H9 (cell line): ENCODE results near the gene DISC1. TPM values are rescaled to one million over a fixed set of nuclear protein-coding genes. Genes with fewer than 3 reads are reported as not detected.

Experiments used
- DNase-seq: peaks from one replicate; pipeline ENCODE4 v3.0.0-alpha.2; 2017
- H2AFZ ChIP-seq: one replicate; pipeline ENCODE4 v1.6.1; 2013; ENCODE audit warnings: mild to moderate bottlenecking, low read length, control low read depth, moderate library complexity
- H2AK5ac ChIP-seq: 2 replicates; pipeline ENCODE4 v1.6.1; 2013; ENCODE audit warnings: low read length, control low read depth, mixed read lengths; ENCODE audit not compliant: insufficient read length
- H2BK120ac ChIP-seq: one replicate; pipeline ENCODE4 v1.6.1; 2013; ENCODE audit warnings: low read depth, mild to moderate bottlenecking, low read length, control low read depth, inconsistent platforms; ENCODE audit not compliant: poor library complexity, severe bottlenecking
- H2BK12ac ChIP-seq: 2 replicates; pipeline ENCODE4 v1.6.1; 2013; ENCODE audit warnings: low read length, control low read depth, mixed read lengths, low read depth; ENCODE audit not compliant: insufficient read length
- H2BK15ac ChIP-seq: 2 replicates; pipeline ENCODE4 v1.6.1; 2013; ENCODE audit warnings: low read depth, low read length, control low read depth
- H2BK20ac ChIP-seq: one replicate; pipeline ENCODE4 v1.6.1; 2013; ENCODE audit warnings: low read depth, mild to moderate bottlenecking, low read length, control low read depth, inconsistent platforms; ENCODE audit not compliant: poor library complexity, severe bottlenecking
- H2BK5ac ChIP-seq: 2 replicates; pipeline ENCODE4 v1.6.1; 2013; ENCODE audit warnings: low read length, control low read depth, mixed read lengths; ENCODE audit not compliant: insufficient read length
- H3K14ac ChIP-seq: 2 replicates; pipeline ENCODE4 v1.6.1; 2013; ENCODE audit warnings: low read length, control low read depth; ENCODE audit not compliant: insufficient read depth
- H3K18ac ChIP-seq: 2 replicates; pipeline ENCODE4 v1.6.1; 2013; ENCODE audit warnings: low read depth, mild to moderate bottlenecking, mixed read lengths, low read length, control low read depth; ENCODE audit not compliant: insufficient read length
- H3K23ac ChIP-seq: 2 replicates; pipeline ENCODE4 v1.6.1; 2013; ENCODE audit warnings: low read length, control low read depth, mixed read lengths, low read depth; ENCODE audit not compliant: insufficient read length
- H3K23me2 ChIP-seq: 2 replicates; pipeline ENCODE4 v1.6.1; 2013; ENCODE audit warnings: low read depth, mild to moderate bottlenecking, mixed read lengths, low read length, control low read depth; ENCODE audit not compliant: insufficient read length, poor library complexity, severe bottlenecking
- H3K27ac ChIP-seq: 2 replicates; pipeline ENCODE4 v1.5.1; 2013; ENCODE audit warnings: low read length, control low read depth, mixed read lengths, low read depth; ENCODE audit not compliant: insufficient read length
- H3K27me3 ChIP-seq: 2 replicates; pipeline ENCODE4 v1.6.1; 2013; ENCODE audit warnings: low read length, control low read depth, inconsistent platforms; ENCODE audit not compliant: insufficient read depth
- H3K4ac ChIP-seq: 2 replicates; pipeline ENCODE4 v1.6.1; 2013; ENCODE audit warnings: low read depth, mild to moderate bottlenecking, control low read depth, inconsistent platforms, low read length, moderate library complexity
- H3K4me1 ChIP-seq: 2 replicates; pipeline ENCODE4 v1.6.1; 2013; ENCODE audit warnings: low read length, control low read depth, inconsistent platforms; ENCODE audit not compliant: insufficient read depth
- H3K4me2 ChIP-seq: 2 replicates; pipeline ENCODE4 v1.6.1; 2013; ENCODE audit warnings: low read length, control low read depth, mixed read lengths; ENCODE audit not compliant: insufficient read length, insufficient read depth
- H3K56ac ChIP-seq: 2 replicates; pipeline ENCODE4 v1.6.1; 2013; ENCODE audit warnings: low read depth, mild to moderate bottlenecking, mixed read lengths, low read length, control low read depth; ENCODE audit not compliant: insufficient read length
- H3K79me1 ChIP-seq: 2 replicates; pipeline ENCODE4 v1.6.1; 2013; ENCODE audit warnings: low read depth, mild to moderate bottlenecking, moderate library complexity, low read length, control low read depth, inconsistent platforms; ENCODE audit not compliant: insufficient read depth, poor library complexity, severe bottlenecking
- H3K79me2 ChIP-seq: 2 replicates; pipeline ENCODE4 v1.6.1; 2013; ENCODE audit warnings: low read length, control low read depth, inconsistent platforms; ENCODE audit not compliant: insufficient read depth
- H3K9ac ChIP-seq: 2 replicates; pipeline ENCODE4 v1.6.1; 2013; ENCODE audit warnings: low read length, control low read depth, mixed read lengths; ENCODE audit not compliant: insufficient read length; ENCODE audit errors: extremely low read depth
- H3K9me3 ChIP-seq: one replicate; pipeline ENCODE4 v1.6.1; 2013; ENCODE audit warnings: low read depth, low read length, inconsistent platforms; ENCODE audit not compliant: control insufficient read depth
- H3T11ph ChIP-seq: one replicate; pipeline ENCODE4 v1.6.1; 2013; ENCODE audit warnings: mild to moderate bottlenecking, low read length, control low read depth, inconsistent platforms
- H4K20me1 ChIP-seq: one replicate; pipeline ENCODE4 v1.6.1; 2013; ENCODE audit not compliant: control insufficient read depth, insufficient read length, insufficient read depth
- H4K5ac ChIP-seq: 2 replicates; pipeline ENCODE4 v1.6.1; 2013; ENCODE audit warnings: low read depth, mild to moderate bottlenecking, mixed read lengths, low read length, control low read depth; ENCODE audit not compliant: insufficient read length
- H4K8ac ChIP-seq: replicated peaks from 2 replicates; pipeline ENCODE4 v1.6.1; 2013; ENCODE audit warnings: low read length, control low read depth, mixed read lengths, low read depth; ENCODE audit not compliant: insufficient read length
- H4K91ac ChIP-seq: 2 replicates; pipeline ENCODE4 v1.6.1; 2013; ENCODE audit warnings: low read depth, mild to moderate bottlenecking, moderate library complexity, mixed read lengths, low read length, control low read depth; ENCODE audit not compliant: insufficient read length
- H3K27ac Mint-ChIP-seq, 3 experiments: 2 replicates in 2 of 3; 3 replicates in 1 of 3; pipeline ENCODE4 v1.8.0; 2020 to 2021; ENCODE audit warnings: mixed read lengths in 3 of 3, mild to moderate bottlenecking in 1 of 3, moderate library complexity in 1 of 3
- H3K27me3 Mint-ChIP-seq: 2 replicates; pipeline ENCODE4 v1.8.0; 2021; ENCODE audit warnings: low read depth, mild to moderate bottlenecking, moderate library complexity, mixed read lengths
- H3K36me3 Mint-ChIP-seq, 3 experiments: 2 replicates in 2 of 3; 3 replicates in 1 of 3; pipeline ENCODE4 v1.8.0; 2020 to 2021; ENCODE audit warnings: low read depth in 3 of 3, mixed read lengths in 3 of 3; ENCODE audit not compliant: insufficient read depth in 1 of 3
- H3K4me1 Mint-ChIP-seq, 2 experiments: 2 replicates each; pipeline ENCODE4 v1.8.0; 2020; ENCODE audit warnings: mixed read lengths in 2 of 2
- H3K4me3 Mint-ChIP-seq, 2 experiments: 2 replicates in 1 of 2; 3 replicates in 1 of 2; pipeline ENCODE4 v1.8.0; 2020 to 2021; ENCODE audit warnings: mild to moderate bottlenecking in 2 of 2, mixed read lengths in 2 of 2, moderate library complexity in 1 of 2
- H3K9me3 Mint-ChIP-seq, 2 experiments: 2 replicates in 1 of 2; 3 replicates in 1 of 2; pipeline ENCODE4 v1.8.0; 2020; ENCODE audit warnings: mild to moderate bottlenecking in 2 of 2, mixed read lengths in 2 of 2, moderate library complexity in 1 of 2
- WGBS: extraction: QIAGEN DNeasy Blood & Tissue Kit; methylation state at CpG from one replicate; pipeline ENCODE4 v1.1.7; 2013; ENCODE audit warnings: missing lambda C conversion rate, low lambda C conversion rate, mixed read lengths; ENCODE audit not compliant: insufficient read length; ENCODE audit errors: extremely low coverage; 5-methylcytosine and 5-hydroxymethylcytosine counted together
- total RNA-seq: library from RNA; stranded (reverse); gene quantifications from 2 replicates; pipeline ENCODE4 v1.2.1, GENCODE V29; 2021
- TF ChIP-seq, protein P1 (sequence below): fragments of 200-600 bp; sonication (generic); conservative IDR thresholded peaks from 3 replicates; pipeline ENCODE4 v1.8.0; 2021; ENCODE audit warnings: antibody characterized with exemption, mild to moderate bottlenecking

The DISC1 gene
- total RNA-seq, 1 experiment from 2014 or later, result 2.5 TPM

DNA sequence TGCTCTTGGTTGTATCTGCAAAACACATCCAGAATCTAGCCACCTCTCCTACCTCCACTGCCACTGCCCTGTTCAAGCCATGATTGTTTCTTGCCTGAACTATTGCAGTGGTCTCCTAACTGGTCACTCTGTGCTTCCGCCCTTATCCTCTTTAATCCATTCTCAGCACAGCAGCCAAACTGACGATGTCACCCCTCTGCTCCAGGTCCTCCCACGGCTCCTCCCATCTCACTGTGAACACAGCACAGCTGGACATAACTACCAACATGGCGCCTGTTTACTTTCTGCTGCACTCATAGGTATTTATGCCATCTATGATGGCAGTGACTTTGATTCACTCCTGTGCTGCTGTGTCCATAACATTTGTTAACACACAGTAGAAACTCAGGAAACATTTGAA, 406.7 kb downstream of the DISC1 start:
- H3K23me2 ChIP-seq, result peaks cover 2% of the 10 kb centered on the region
- H2AK5ac ChIP-seq, result no peak overlapping the region
- H3K23ac ChIP-seq, result no peak overlapping the region
- TF ChIP-seq, protein P1, sequence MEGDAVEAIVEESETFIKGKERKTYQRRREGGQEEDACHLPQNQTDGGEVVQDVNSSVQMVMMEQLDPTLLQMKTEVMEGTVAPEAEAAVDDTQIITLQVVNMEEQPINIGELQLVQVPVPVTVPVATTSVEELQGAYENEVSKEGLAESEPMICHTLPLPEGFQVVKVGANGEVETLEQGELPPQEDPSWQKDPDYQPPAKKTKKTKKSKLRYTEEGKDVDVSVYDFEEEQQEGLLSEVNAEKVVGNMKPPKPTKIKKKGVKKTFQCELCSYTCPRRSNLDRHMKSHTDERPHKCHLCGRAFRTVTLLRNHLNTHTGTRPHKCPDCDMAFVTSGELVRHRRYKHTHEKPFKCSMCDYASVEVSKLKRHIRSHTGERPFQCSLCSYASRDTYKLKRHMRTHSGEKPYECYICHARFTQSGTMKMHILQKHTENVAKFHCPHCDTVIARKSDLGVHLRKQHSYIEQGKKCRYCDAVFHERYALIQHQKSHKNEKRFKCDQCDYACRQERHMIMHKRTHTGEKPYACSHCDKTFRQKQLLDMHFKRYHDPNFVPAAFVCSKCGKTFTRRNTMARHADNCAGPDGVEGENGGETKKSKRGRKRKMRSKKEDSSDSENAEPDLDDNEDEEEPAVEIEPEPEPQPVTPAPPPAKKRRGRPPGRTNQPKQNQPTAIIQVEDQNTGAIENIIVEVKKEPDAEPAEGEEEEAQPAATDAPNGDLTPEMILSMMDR, result no peak
- H3K9me3 Mint-ChIP-seq, result no peaks in the 10 kb centered on the region; a peak in 1 of 5 replicates
- no peak overlapping the region for H4K91ac ChIP-seq
- H3K36me3 Mint-ChIP-seq, result no peaks in the 10 kb centered on the region
- no peak overlapping the region for H3K14ac ChIP-seq
- no peak overlapping the region for H2BK12ac ChIP-seq
- H4K20me1 ChIP-seq, result no peaks in the 10 kb centered on the region
- H4K5ac ChIP-seq, result no peak overlapping the region
- H3K18ac ChIP-seq, result no peak overlapping the region
- no peaks in the 10 kb centered on the region for H3K4me1 ChIP-seq
- no peak overlapping the region for H2BK15ac ChIP-seq
- no peak overlapping the region for H3K56ac ChIP-seq
- H3K27ac Mint-ChIP-seq, result no peak overlapping the region
- DNase-seq, result no peak
- H3K79me2 ChIP-seq, result no peaks in the 10 kb centered on the region
- H3K4ac ChIP-seq, result no peak overlapping the region
- H3K4me1 Mint-ChIP-seq, result peaks cover 9 to 15% of the 10 kb centered on the region in 2 experiments
- no peaks in the 10 kb centered on the region for H3K9me3 ChIP-seq
- WGBS, result no CpG with 5 or more reads among the region's 4 CpGs
- H2BK20ac ChIP-seq, result no peak overlapping the region
- H2BK120ac ChIP-seq, result no peak overlapping the region
- no peak overlapping the region for H3K4me3 Mint-ChIP-seq
- no peaks in the 10 kb centered on the region for H3K27me3 ChIP-seq
- H2BK5ac ChIP-seq, result no peak overlapping the region
- H3K27me3 Mint-ChIP-seq, result peaks cover 23% of the 10 kb centered on the region
- no peak overlapping the region for H3K4me2 ChIP-seq
- no peak overlapping the region for H2AFZ ChIP-seq
- no peak overlapping the region for H4K8ac ChIP-seq
- no peak overlapping the region for H3T11ph ChIP-seq
- H3K27ac ChIP-seq, result no peak overlapping the region
- H3K9ac ChIP-seq, result no peak overlapping the region
- H3K79me1 ChIP-seq, result no peaks in the 10 kb centered on the region
